HL-60 (cell line): ENCODE measurements around the gene PSMC3.

Source experiments
- DNase-seq, 2 experiments: peaks; one replicate each; pipeline ENCODE4 v3.0.0-alpha.2; 2010 to 2020; ENCODE audit warnings: low read depth in 1 of 2, low spot score in 1 of 2
- H3K27ac ChIP-seq: fragments of 250-450 bp; sonication (Bioruptor Pico); replicated peaks from 2 replicates; pipeline ENCODE4 v1.5.1; 2020; ENCODE audit warnings: mild to moderate bottlenecking, moderate library complexity
- H3K27me3 ChIP-seq: fragments of 250-450 bp; sonication (Bioruptor Pico); 2 replicates; pipeline ENCODE4 v1.5.1; 2021; ENCODE audit warnings: mild to moderate bottlenecking, moderate library complexity; ENCODE audit not compliant: insufficient read depth, poor library complexity, severe bottlenecking
- H3K4me3 ChIP-seq: replicated peaks from 2 replicates; pipeline ENCODE4 v1.5.1; 2011; ENCODE audit warnings: mild to moderate bottlenecking, control low read depth, low read length; ENCODE audit not compliant: insufficient read depth
- CTCF ChIP-seq: IDR thresholded peaks from one replicate; pipeline ENCODE4 v1.5.1; 2011; ENCODE audit warnings: low read length, control low read depth, inconsistent platforms; ENCODE audit not compliant: insufficient read depth
- GABPA ChIP-seq: IDR thresholded peaks from 2 replicates; pipeline ENCODE4 v1.6.1; 2012; ENCODE audit warnings: low read depth
- POLR2AphosphoS5 ChIP-seq: IDR thresholded peaks from 2 replicates; pipeline ENCODE4 v1.6.1; 2012; ENCODE audit warnings: low read depth
- REST ChIP-seq: IDR thresholded peaks from 2 replicates; pipeline ENCODE4 v1.6.1; 2012; ENCODE audit warnings: low read depth; ENCODE audit not compliant: insufficient replicate concordance
- SPI1 ChIP-seq: IDR thresholded peaks from 2 replicates; pipeline ENCODE4 v1.6.1; 2012; ENCODE audit warnings: low read depth, mild to moderate bottlenecking, borderline replicate concordance

PSMC3 gene

GRCh38 chr11:47418454-47419259 lies 7.6 kb downstream of the PSMC3 start:
- H3K27me3 ChIP-seq: no peaks in the 10 kb centered on the region
- no peak overlapping the region for H3K27ac ChIP-seq
- DNase-seq: no peak
- H3K4me3 ChIP-seq: no peak overlapping the region
- TF ChIP-seq SPI1 (no peak), GABPA (no peak), REST (no peak), CTCF (no peak), POLR2AphosphoS5 (no peak)

- TF ChIP-seq SPI1 (no peak), CTCF (no peak), GABPA (no peak), REST (no peak), POLR2AphosphoS5 (no peak; the same call in 1 of the 2 replicates)
- Histone ChIP-seq H3K27me3 (no peaks in the 10 kb centered on the region), H3K4me3 (no peak overlapping the region), H3K27ac (no peak overlapping the region)
- no peak for DNase-seq
Observed at GRCh38 chr11:47417712-47418111, 8.5 kb downstream of the PSMC3 start.

- TF ChIP-seq SPI1: no peak
- no peak for TF ChIP-seq REST
- TF ChIP-seq POLR2AphosphoS5: no peak
- TF ChIP-seq CTCF: no peak
- TF ChIP-seq GABPA: no peak
- H3K27me3 ChIP-seq: no peaks in the 10 kb centered on the region
- no peak overlapping the region for H3K27ac ChIP-seq
- H3K4me3 ChIP-seq: no peak overlapping the region
- DNase-seq: no peak
Observed at GRCh38 chr11:47415949-47416472, 10.2 kb downstream of the PSMC3 start.
